ENCODE data around the gene EXD3.
A peak's percentile ranks its signal among the peaks of the same experiment; 100 is the strongest.

EXD3 gene

GRCh38 chr9:137408651-137409405 lies 14.1 kb downstream of the EXD3 start:
- FAIRE-seq (no peak), DNase-seq (ENCODE audit: insufficient read length, low spot score) (no peak)
- TF ChIP-seq CTCF (IDR thresholded peaks at IDR 0.05; ENCODE audit: insufficient read depth, missing control alignments): no peak

- no peak for DNase-seq (ENCODE audit: insufficient read length, low spot score)
- no peak for FAIRE-seq
- no peak for TF ChIP-seq CTCF (IDR thresholded peaks at IDR 0.05; ENCODE audit: insufficient read depth, missing control alignments)
Observed at GRCh38 chr9:137407590-137408300, 15.2 kb downstream of the EXD3 start.

GRCh38 chr9:137406876-137407589 lies 15.9 kb downstream of the EXD3 start:
- FAIRE-seq: no peak
- TF ChIP-seq CTCF (IDR thresholded peaks at IDR 0.05; ENCODE audit: insufficient read depth, missing control alignments): peak; percentile 39
- DNase-seq (ENCODE audit: insufficient read length, low spot score): no peak

- FAIRE-seq (no peak), DNase-seq (ENCODE audit: insufficient read length, low spot score) (no peak)
- TF ChIP-seq CTCF (IDR thresholded peaks at IDR 0.05; ENCODE audit: insufficient read depth, missing control alignments): no peak
Observed at GRCh38 chr9:137406085-137406760, 16.7 kb downstream of the EXD3 start.

- FAIRE-seq (no peak), DNase-seq (ENCODE audit: insufficient read length, low spot score) (no peak)
- no peak for TF ChIP-seq CTCF (IDR thresholded peaks at IDR 0.05; ENCODE audit: insufficient read depth, missing control alignments)
Observed at GRCh38 chr9:137405677-137406081, 17.3 kb downstream of the EXD3 start.

GRCh38 chr9:137404961-137405567 lies 17.9 kb downstream of the EXD3 start:
- DNase-seq (ENCODE audit: insufficient read length, low spot score) (no peak), FAIRE-seq (no peak)
- TF ChIP-seq CTCF (IDR thresholded peaks at IDR 0.05; ENCODE audit: insufficient read depth, missing control alignments): no peak
